DMS 273 (cell line): ENCODE results near the gene LMO1.

Source experiments
- DNase-seq: peaks from one replicate; lab custom pipeline; 2025; ENCODE audit not compliant: unreplicated experiment; lab: John Stamatoyannopoulos, UW

The LMO1 gene

GRCh38 chr11:8229299-8230177 lies 34.1 kb downstream of the LMO1 start:
- peak; percentile 90 for DNase-seq

GRCh38 chr11:8228231-8228630 lies 35.4 kb downstream of the LMO1 start:
- DNase-seq = no peak

- no peak for DNase-seq
Observed at GRCh38 chr11:8227156-8228152, 36.2 kb downstream of the LMO1 start.

- peak; percentile 87 for DNase-seq
Observed at GRCh38 chr11:8225589-8226036, 38.1 kb downstream of the LMO1 start.

GRCh38 chr11:8224711-8225110 lies 39.0 kb downstream of the LMO1 start:
- no peak for DNase-seq

DNA sequence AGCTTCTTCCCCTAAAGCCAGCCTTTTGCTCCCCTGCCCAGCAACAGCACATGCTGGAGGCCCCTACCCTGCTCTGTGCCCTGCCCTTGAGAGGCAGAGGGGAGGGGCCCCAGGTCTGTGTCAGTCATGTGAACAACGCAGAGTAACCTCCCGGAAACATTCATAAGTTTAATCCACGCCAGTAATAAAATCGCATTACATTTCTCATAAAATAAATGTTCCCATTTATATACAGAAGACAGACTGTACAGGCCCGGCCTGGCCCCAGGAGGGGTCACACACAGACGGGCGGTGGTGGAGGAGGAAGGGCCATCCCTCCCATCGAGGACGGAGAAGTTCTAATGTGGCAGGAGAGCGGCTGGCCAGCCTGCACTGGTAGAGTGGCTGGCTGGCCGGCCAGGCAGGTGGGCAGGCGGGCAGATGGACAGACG lies 39.5 kb downstream of the LMO1 start:
- no peak for DNase-seq

DNA sequence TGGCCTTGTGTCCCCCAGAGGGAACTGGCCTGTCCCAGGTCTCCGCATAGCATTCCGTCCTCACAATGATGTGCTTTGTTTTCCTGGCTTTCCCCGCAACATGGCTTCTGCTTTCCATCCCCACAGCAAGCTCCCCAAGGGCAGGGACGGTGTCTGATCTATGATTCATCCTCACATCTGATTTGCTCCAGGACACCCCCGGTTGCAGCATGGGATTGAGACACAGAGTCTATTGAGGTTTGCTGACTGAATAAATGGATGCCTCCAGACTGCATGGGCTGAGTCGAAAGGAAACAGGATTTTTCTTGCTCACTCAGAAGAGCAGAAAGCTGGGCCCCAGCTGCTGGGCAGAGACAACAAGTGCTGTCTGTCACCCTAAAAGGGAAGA lies 40.2 kb downstream of the LMO1 start:
- no peak for DNase-seq

GRCh38 chr11:8222820-8223512 lies 40.7 kb downstream of the LMO1 start:
- no peak for DNase-seq

DNA sequence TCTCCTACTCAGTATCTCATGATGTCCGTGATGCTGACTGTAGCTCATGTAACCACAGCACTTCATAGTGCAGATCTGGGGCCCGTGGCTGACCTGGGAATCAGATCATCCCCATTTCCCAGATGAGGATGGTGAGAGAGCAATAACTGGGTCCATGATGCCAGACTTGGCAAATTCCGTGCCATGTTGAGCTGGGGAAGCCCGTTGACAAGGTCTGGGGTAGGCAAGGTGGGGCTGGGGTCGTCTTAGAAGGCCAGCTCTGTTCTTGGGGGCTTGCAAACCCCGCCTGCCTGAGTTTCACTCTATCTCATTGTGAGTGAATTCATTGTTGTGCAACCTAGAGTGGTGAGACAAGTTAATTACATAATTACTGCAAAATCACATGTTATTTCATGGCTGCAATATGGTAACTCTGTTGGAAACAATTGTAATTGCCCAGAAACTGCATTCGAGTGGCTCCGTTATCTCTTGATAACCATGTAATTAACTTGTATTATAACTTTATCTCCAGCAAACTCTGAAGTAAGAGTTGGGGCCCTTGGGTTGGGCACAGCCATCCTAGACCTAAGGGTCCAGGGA lies 41.7 kb downstream of the LMO1 start:
- no peak for DNase-seq

- no peak for DNase-seq
Observed at GRCh38 chr11:8221046-8221723, 42.5 kb downstream of the LMO1 start.

DNA sequence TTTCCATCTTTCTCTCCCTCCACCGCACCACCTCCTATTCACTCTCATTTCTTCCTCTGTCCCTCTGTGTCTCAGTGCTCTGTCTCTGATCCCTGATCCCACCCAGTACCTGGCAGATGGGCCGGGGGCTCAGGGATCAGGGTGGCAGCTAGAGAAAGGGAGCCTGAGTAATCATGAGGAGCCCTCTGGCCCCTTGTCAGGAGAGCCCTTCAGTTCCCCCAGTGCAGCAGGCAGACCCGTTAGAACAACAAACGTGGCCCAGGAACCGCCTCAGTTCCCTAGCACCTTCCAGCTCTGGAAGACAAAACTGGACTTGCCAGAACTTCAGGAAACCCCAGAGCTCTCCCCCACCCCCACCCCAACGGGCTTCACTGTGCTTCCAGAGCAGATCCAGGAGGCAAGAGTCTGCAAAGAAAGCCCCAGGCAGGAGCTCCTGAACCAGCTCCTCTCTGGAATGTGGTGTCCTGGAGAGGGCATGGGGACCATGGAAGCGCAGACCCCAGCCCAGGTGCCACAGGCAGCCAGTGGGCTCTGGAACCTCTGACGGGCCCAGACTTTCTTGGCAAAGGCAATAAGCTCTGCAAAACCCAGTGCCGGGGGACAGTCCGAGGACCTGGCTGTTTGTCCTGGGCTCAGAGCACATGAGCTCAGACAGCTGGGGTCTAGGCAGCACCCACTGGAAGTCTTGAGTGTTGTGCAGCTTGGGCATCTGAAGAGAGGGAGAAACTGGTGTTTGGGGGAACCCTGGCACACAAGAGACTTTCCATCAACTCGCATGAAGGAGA lies 43.2 kb downstream of the LMO1 start:
- no peak for DNase-seq

GRCh38 chr11:8219257-8220021 lies 44.2 kb downstream of the LMO1 start:
- DNase-seq = peak; percentile 71

GRCh38 chr11:8218840-8219239 lies 44.8 kb downstream of the LMO1 start:
- DNase-seq = no peak

DNA sequence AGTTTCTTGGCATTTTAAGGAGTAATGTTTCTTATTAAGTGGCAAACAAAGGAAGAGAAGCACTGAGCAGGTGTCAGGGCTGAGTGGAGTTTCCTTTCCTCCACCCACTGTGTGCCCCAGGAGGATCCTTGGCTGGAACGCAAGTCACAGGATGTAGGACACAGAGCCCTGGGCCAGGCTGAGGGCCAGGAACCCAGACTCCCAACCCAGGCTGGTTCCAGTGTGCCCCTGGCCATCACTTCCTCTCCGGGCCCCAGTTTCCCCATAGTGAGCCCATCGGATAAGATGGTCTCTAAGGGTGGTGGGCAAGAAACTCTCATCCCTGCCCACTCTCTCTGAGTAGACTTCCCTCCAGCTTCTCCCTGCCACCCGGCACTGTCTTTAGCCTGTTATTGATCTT lies 45.3 kb downstream of the LMO1 start:
- no peak for DNase-seq

DNA sequence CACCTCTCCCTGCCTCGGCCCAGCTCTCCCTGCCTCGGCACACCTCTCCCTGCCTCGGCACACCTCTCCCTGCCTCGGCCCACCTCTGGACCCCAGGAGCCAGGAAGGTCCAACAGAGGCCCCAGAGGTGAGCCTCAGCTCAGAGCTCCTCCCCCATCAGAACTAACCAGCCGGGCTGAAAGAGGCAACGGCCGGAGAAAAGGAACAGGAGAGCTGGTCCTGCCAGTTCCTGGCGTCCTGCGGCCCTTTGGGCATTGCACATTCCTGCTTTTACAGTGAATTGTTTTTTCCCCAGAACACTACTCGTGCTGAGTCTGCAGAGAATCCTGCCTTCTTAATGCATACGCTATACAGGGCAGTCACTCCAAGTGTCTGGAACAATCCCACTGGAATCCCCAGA lies 45.8 kb downstream of the LMO1 start:
- no peak for DNase-seq

- DNase-seq = no peak
Observed at GRCh38 chr11:8217136-8217535, 46.5 kb downstream of the LMO1 start.

DNA sequence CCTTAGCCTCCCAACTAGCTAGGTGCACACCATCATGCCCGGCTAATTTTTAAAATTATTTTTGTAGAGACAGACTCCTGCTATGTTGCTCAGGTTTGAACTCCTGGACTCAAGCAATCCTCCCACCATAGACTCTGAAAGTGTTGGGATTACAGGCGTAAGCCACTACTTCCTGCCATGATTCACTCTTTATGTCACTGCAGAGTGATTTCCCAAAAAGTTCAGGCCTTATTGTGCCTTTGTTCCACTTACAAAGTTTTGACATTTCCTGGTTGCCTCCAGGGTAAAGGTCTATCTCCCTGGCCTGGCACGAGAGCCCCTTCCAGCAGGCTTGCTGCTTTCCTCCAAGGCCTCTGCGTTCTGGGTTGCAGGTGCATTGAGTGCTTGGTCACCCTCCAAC lies 50.3 kb downstream of the LMO1 start:
- no peak for DNase-seq

DNA sequence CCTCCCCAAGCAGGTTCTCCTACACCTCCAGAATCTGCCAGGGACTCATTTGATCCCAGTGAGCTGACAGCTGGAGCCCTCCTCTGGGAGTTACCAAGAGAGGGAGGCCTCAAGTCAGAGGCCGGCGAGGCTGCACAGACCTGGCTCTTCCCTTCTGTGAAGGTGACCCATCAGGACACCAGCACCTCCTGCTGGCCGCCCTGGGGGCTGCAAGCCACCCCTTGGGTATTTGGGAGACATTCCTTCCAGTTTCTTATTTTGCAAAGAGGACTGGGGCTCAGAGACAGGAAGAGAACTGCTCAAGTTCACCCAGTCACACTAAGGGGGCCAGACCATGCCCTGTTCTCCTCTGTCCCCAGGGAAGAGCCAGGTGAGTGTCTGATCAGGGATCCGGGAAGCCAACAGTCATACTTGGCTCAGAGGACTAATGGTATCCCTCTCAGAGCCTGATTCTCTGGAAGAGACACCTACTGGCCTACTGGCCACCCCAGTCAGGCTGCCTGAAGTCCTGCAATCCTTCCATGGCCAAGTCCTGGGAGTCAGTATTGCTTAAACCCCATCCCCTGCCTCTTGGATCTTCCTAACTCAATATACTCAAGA lies 54.4 kb downstream of the LMO1 start:
- peak; percentile 61 for DNase-seq
